AG10803 (cell line): ENCODE measurements around the gene SUPT20HL2.
"Not testable (repeated sequence)": the region's sequence is repeated elsewhere in the genome, so short reads cannot be mapped to it uniquely, and the experiment has no call there.

Experiments used
- DNase-seq: peaks from one replicate; pipeline ENCODE4 v3.0.0; 2010; ENCODE audit warnings: low read depth
- H3K4me3 ChIP-seq: 2 replicates; pipeline ENCODE4 v1.5.1; 2011; ENCODE audit warnings: mild to moderate bottlenecking, low read length, control low read depth
- CTCF ChIP-seq: conservative IDR thresholded peaks from 2 replicates; pipeline ENCODE4 v1.5.1; 2011; ENCODE audit warnings: mild to moderate bottlenecking, low read length, control low read depth, inconsistent platforms

The SUPT20HL2 gene

GRCh38 chrX:24332878-24333277, 19.0 kb upstream of the SUPT20HL2 start:
- no peak for DNase-seq
- no peak overlapping the region for H3K4me3 ChIP-seq
- TF ChIP-seq CTCF: no peak

- TF ChIP-seq CTCF: no peak
- H3K4me3 ChIP-seq: no peak overlapping the region
- DNase-seq: no peak
These were observed 11.4 kb upstream of the SUPT20HL2 start for GRCh38 chrX:24325231-24325630.

GRCh38 chrX:24321741-24322395, 8.0 kb upstream of the SUPT20HL2 start:
- H3K4me3 ChIP-seq: no peak overlapping the region
- DNase-seq: no peak

GRCh38 chrX:24317567-24317966, 3.7 kb upstream of the SUPT20HL2 start:
- no peak for TF ChIP-seq CTCF
- no peak for DNase-seq
- no peak overlapping the region for H3K4me3 ChIP-seq

More at GRCh38 chrX:24321741-24322395, 8.0 kb upstream of the SUPT20HL2 start:
- TF ChIP-seq CTCF: no peak

- no peak for TF ChIP-seq CTCF
- H3K4me3 ChIP-seq: no peak overlapping the region
- no peak for DNase-seq
These were observed 2.2 kb upstream of the SUPT20HL2 start for GRCh38 chrX:24316111-24316510.

- not testable (repeated sequence) for H3K4me3 ChIP-seq, DNase-seq
These were observed 1.6 kb downstream of the SUPT20HL2 start for GRCh38 chrX:24312249-24312607.

- not testable (repeated sequence) for H3K4me3 ChIP-seq, DNase-seq
These were observed 2.2 kb downstream of the SUPT20HL2 start for GRCh38 chrX:24311507-24312248.

- DNase-seq, H3K4me3 ChIP-seq: not testable (repeated sequence)
These were observed 3.0 kb downstream of the SUPT20HL2 start for GRCh38 chrX:24310916-24311315.

- H3K4me3 ChIP-seq, DNase-seq: not testable (repeated sequence)
These were observed 4.1 kb downstream of the SUPT20HL2 start for GRCh38 chrX:24309580-24310374.

GRCh38 chrX:24308803-24309202, 5.1 kb downstream of the SUPT20HL2 start:
- H3K4me3 ChIP-seq, DNase-seq: not testable (repeated sequence)
